NCI-H2081 (cell line): ENCODE data around the gene COX20.
A peak's percentile ranks its signal among the peaks of the same experiment; 100 is the strongest.

Experiments
- DNase-seq, 2 experiments: peaks; one replicate each; lab custom pipeline; 2025; lab: John Stamatoyannopoulos, UW

Gene COX20

GRCh38 chr1:244851546-244852231, 16.2 kb downstream of the COX20 start:
- DNase-seq = no peak

DNA sequence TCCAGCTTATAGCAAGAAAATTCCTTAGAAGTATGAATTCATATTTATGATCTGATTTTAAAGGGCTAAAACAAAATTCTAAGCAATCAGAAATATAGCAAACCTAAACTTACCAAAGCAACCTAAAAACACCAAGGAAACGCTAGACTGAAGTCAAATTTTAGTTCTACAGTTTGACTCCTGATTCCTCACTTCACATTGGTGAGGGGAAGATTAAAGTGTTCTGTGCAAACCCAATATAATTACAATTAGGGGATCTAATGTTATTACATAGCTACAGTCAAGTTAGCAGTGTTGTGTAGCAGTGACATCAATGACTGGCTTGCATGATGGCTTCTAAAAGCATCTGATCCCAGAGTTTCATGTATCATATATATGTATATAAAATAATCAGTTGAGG, 17.2 kb downstream of the COX20 start:
- no peak for DNase-seq

DNA sequence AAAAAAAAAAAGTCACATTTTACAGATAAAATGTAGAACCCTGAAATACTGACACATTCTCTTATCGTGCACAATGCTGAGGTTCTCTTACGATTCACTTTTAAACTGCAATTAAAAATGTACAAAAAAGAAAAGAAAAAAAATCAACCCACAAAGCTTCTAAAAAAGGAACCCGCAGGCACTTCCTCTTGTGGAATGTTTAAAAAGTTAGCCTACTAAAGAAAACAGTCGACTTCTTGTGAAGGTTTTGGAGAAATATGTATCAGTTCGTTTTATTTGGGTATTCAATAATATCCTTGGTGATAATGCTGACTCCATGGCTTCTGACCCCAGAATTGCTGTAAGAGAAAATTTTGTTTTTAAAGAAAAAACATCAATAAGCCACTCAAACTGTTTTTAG, 18.7 kb downstream of the COX20 start:
- DNase-seq = no peak

DNA sequence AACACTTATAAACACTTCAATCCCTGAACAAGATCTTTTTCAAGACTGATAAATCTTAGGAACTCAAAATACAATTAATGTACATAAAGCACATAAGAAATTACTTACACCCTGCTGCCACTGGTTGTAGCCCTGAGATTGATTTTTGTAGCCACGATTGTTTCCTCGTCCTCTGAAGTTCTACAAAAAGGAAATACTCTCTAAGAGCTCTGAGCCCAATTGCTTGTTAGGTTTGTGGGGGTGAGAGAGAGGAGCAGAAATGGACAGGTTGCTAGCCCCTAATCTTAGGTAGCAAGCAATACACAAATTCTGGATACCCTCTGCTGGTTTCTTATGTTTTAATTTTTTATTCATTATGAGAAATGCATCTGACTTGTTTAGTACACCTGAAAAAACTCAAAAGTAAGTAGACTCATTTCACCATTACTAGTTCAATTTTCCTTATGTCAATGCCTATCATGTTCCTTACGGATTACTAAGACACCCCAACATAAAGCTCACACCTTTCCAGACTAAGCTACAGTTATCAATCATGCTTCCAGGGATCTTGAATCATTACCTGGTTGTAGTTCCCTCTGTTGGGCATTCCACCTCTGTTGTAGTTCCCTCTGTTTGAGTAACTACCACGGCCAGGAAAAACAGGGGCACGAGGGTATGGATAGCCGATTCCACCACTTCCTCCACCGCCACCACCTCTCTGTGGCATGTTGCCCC, 19.6 kb downstream of the COX20 start:
- no peak for DNase-seq

- no peak for DNase-seq
These were observed 22.3 kb downstream of the COX20 start for GRCh38 chr1:244857761-244858160.

DNA sequence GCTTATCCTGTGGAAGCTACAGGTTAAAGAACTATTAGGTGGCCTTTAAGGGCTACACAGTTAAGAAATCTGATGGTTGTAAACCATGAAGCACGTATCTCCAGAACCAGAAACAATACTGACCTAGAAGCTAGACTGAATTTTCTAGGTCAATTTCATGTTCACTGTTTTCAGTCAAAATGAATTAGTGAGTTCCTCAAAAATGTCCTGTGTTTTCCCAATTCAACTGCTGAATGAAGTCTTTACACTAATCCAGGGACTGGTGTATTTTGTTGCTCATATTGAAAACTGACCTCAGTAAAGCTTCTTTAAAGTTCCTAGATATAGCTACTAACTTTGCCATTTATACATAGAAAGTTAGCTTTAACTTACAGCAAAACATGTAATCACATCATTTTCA, 22.9 kb downstream of the COX20 start:
- DNase-seq = no peak

GRCh38 chr1:244860078-244860477, 24.6 kb downstream of the COX20 start:
- no peak for DNase-seq

DNA sequence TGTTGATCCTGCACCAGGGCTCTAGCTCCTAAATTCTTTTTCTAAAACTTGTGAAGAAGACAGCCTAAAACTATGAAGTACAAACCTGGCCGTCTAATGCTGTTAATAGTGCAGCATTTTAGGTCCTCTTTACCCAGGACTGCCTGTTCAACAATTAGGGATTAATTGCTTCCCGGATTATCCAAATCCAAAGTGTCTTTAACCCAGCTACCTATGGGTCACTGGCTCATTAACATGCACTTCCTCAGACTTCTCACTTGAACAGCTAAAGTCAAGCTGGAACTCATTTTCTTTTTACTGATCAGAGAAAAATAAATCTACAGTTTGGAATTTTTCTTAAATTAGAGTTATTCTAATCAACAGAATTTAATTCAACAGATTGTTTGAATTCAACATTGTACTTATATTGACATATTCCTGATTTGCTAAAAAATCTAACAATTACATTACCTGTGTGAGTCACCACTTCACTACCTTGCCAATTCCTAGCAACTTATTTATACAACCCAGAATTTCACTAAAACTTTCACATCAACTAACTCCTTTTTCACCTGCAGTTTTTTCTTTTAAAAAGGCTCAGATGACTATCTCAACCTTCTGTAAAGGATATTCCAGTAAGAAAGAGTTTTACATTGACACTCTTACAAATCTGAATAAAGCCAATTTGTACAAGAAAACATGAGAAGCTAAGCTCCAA, 25.6 kb downstream of the COX20 start:
- no peak for DNase-seq

DNA sequence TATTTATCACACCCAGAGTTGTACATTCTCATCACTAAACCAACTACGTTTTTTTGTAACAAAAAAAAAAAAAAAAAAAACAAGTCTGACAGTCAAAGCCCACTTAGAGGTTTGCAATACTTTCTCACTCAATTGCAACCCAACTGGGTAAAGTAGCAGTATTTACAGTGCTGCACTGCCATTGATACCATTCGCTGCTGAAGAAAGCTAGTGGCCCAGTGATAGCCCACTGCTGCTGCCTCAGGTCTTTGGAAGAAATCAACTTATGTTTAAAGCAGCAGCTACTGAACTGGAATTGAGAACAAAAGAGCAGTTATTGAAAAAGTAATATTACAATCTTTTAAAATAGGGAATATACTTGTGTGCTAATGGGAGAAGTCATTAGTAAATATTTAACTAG, 26.2 kb downstream of the COX20 start:
- no peak for DNase-seq

- no peak for DNase-seq
These were observed 26.9 kb downstream of the COX20 start for GRCh38 chr1:244862354-244862698.

DNA sequence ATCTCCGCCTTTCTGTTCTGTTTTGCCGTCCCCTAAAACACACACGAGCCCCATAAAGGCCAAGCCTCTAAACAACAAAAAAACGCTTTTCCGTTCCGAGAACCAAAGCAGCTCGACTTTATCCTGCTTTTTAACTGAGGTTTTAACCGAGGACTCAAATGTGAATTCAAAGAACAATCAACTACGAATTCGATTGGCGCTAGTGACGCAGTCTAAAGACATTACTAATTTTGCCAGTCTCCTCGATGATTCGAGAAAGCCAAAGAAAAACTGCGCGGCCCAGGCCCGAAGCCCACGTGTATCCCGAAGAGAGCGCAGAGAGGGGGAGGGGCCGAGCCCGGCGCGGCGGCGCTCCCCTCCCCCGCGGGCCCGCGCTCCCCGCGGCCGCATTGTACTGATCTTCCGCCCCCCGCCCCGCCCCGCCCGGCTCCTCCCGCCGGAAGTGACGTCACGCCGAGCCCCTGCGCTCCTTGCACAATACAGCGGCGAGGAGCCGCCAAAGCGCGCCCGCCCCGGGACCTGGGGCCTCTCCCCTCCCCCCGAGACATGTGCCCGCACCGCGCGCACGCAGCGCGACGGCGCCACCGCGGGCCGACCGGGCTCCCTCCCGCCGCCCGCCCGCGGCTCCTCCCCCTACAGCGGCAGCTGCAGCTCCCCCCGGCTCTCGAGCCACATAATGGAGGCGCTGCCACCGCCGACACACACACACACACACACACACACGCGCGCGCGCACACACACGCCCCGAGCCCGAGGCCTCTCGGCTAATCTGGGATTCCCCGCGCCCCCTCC, 27.4 kb downstream of the COX20 start:
- DNase-seq = peak; percentile 98

DNA sequence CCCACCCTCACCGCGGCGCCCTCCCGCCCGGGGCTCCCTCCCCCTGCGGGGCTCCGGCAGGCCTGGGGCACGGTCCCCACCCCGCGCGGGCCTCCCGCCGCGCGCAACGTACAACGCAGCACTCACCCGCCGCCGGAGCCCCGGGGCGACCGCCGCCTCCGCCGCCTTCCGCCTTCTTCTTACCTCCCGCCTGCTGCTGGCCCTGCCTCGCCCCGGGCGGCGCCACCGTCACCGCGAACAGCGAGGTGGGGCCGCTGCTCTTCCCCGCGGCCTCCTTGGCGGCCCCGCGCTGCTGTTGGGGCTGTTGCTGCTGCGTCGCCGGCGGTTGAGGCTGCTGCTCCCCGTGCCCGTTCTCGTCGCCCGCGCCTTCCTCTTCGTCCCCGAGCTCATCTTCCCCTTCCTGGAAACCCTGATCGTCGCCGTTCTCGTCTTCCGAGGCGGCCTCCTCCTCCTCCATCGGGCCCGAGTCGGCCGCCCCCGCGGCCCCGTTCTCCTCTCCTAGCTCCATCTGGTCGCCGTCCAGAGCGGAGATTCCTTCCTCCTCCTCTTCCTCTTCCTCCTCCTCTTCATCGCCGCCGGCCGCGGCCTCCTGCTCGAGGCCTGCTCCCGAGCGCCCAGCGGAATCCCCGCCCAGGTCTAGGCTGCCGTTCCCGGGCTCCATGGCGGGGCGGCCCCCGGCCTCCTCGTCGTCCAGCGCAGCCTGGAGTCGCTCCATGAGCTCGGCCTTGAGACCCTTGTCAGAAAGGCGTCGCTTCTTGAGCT, 28.2 kb downstream of the COX20 start:
- DNase-seq = no peak

DNA sequence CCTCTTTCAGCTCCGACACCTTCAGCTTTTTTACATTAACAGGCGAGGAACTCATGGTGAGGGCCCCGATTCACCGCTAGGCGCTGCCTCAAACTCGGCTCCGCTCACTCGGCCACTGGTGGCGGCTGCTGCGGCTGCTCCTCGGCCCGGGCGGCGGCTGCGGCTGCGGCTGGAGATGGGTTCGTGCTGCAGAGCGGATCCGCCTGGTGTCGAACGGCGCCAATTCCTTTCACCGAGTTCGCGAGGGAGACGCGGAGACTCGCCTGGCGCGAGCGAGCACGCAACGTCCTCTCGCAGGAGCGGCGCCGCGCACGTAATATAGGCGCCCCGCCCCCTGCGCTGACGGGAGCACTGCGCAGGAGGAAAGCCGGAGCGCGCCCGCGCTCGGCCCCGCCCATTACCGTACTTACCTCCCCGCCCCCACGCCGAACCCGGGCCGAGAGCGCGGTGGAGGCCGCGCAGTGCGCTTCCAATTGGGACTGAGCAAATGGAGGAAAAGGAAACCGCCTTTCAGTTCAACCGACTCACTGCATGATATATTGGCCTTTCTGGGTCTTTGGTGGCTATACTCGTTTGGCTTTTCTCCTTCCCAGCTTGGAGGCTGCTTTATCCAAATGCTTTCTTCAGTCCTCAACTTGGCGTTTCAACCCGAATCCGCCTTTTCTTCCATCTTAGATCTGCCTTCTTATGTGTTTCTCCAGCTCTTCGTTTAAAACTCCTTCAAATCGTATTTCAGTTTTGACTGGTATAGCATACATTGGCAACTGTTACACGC, 29.0 kb downstream of the COX20 start, which contains the start of gene HNRNPU:
Gene HNRNPU (minus strand): TSS at position 291 of the 775 bp plus-strand sequence. CDS start 236 bp downstream, at position 55.
- DNase-seq = peak; percentile 99

GRCh38 chr1:244865028-244865371, 29.5 kb downstream of the COX20 start:
- DNase-seq = peak in 1 of 2 experiments; percentile 67

GRCh38 chr1:244865820-244866219, 30.4 kb downstream of the COX20 start:
- no peak for DNase-seq

GRCh38 chr1:244866355-244866754, 30.9 kb downstream of the COX20 start:
- DNase-seq = no peak

DNA sequence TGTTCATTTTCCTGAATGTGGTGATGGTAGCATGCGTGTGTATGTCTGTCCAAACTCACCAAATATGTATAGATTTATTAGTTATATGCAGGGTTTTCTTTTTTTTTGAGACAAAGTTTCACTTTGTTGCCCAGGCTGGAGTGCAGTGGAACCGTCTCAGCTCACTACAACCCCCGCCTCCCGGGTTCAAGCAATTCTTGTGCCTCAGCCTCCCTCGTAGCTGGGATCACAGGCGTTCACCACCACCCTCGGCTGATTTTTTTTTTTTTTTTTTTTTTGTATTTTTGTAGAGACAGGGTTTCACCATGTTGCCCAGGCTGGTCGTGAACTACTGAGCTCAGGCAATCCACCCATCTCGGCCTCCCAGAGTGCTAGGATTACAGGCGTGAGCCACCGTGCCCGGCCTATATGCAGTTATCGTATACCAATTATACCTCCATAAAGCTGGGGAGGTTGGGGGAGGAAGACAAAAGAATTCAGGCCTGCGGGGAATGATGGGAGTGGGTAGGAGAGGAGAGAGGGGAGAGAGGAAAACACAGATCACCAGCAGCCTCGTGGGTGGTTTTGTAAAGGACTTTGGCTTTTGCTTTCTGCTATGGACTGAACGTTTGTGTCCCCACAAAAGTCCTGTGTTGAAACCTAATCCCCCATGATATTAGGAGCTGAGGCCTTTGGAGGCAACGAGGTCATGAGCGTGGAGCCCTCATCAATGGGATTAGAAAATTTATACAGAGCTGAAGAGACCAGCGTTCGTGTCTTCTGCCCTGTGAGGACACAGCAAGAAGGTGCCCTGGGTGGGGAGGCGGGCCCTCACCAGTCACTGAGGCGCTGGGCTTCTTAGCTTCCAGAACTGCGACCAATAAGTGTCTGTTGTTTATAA, 33.3 kb downstream of the COX20 start:
- no peak for DNase-seq

DNA sequence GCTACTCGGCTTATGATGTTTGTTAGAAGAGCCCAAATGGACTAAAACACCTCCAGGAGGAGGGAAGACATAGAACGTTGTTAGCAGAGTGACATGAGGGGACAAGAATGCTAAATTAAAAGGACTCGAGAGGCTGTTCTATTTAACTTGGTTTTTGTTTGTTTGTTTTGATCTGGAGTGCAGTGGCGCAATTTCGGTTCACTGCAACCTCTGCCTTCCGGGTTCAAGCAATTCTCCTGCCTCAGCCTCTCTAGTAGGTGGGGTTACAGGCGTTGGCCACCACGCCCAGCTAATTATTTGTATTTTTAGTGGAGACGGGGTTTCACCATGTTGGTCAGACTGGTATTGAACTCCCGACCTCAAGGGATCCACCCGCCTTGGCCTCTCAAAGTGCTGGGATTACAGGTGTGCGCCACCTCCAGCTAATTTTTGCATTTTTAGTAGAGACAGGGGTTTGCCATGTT, 33.9 kb downstream of the COX20 start:
- DNase-seq = no peak

DNA sequence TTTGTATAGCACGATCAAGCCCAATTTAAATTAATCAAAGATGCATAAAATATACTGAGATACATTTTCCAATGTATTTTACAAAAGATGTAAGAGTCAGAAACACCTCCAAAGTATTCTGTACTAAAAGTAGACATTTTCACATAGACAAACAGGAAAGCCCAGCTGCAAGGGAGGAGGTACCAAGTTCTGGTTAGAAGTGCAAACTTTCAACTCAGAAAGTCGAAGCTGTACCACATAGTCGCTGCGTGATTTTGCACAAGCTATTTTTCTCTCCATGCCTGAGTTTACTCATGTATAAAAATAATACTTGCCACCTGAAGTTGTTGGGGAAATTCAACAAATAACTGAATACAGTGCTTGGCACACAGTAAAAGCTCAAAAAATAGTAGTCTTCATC, 34.5 kb downstream of the COX20 start:
- DNase-seq = no peak
